Stimulated activated CD4-positive, alpha-beta T cell treated with anti-CD3 and anti-CD28 coated beads, Interleukin-4, amount 100 ng/mL, for 4 hours (primary cell): Measurements from ENCODE around the gene SLC16A1.
"Not testable (repeated sequence)": the region's sequence is repeated elsewhere in the genome, so short reads cannot be mapped to it uniquely, and the experiment has no call there.

Experiments used
- DNase-seq, 2 experiments: peaks; one replicate each; pipeline ENCODE4 v3.0.0-alpha.2; 2020

The SLC16A1 gene

DNA sequence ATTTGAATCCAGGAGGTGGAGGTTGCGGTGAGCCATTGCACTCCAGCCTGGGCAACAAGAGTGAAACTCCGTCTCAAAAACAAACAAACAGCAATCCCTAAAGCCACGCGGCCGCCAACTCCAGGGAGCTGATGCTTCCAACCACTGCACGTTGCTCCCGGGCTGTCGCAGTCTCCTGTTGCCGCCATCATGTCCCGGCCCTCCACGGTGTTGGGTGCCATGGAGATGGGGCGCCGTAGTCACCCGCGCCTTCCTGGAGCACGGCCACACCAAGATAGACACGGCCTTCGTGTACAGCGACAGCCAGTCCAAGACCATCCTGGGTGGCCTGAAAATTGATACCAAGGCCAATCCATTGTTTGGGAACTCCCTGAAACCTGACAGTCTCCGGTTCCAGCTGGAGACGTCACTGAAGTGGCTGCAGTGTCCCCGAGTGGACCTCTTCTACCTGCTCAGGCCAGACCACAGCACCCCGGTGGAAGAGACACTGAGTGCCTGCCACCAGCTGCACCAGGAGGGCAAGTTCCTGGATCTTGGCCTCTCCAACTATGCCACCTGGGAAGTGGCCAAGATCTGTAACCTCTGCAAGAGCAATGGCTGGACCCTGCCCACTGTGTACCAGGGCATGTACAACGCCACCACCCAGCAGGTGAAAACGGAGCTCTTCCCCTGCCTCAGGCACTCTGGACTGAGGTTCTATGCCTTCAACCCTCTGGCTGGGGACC lies 32.6 kb downstream of the SLC16A1 start:
- DNase-seq: no peak

DNA sequence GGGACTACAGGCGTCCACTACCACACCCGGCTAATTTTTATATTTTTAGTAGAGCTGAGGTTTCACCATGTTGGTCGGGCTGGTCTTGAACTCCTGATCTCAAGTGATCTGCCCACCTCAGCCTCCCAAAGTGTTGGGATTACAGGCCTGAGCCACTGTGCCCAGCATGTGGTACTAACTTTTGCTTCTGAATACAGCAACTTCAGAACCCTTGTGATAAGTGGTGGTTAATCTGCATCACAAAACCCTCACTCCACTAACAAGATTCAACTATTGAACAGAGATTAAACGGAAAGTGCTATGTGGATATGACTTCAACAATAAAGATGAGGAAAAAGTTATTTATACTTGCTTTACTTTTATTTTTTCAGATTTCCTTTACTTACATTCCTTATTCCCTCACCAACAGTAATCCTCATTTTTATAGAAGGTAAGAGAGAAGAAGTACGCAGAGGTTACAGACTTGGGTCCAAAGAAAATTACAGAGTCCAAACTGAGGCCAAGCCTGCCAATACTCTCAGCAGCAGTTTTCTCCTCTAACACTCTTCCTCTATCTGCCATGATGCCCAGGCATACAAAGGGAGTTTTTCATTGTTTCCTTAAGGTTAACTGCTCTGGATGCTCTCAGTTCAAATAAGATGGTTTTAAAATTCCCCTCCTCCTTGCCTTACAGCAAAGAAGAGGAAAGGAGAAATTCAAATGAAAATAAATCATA lies 44.3 kb downstream of the SLC16A1 start:
- DNase-seq: no peak

DNA sequence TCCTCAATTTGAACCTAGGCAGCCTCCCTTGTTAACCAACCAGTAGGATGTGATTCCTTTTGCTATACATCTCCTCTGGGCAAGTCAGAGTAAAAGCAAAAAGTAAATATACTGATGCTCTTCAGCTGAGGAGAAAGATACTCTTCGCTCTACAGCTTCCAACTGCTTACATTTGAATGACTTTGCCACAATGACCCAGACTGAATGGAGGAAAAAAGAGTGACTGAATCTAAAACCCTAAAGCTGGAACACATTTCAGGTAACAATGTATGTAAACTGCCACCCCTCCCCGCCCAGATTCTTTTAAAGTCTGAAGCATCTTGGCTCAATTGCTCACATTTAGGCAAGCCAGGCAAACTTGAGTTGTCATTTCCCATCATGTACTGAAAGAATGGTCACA lies 46.1 kb downstream of the SLC16A1 start:
- no peak for DNase-seq

DNA sequence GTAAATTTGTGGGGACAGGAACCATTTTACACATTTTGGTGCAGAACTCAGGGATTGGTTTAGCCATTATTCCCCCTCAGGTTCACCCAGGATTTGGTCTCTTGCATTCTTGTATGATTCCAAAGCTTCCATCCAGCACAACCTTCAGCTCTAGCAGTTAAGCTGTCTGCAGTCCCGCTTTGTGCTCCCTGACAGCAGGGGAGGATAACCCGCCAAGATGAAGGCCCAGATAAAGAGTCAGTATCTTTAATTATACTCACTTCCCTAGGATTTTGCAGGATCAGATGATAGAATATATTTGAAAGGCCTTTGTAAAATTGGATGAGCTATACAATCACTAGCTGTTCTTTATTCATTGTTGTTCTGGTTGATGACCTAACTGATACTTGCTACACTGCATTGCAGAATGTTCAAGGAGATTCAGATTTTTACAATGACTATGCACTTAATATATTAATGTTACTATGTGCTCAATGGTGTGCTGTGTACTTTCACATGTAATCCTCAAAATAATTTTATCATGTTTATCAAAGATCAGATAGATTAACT lies 49.8 kb downstream of the SLC16A1 start:
- no peak for DNase-seq

DNA sequence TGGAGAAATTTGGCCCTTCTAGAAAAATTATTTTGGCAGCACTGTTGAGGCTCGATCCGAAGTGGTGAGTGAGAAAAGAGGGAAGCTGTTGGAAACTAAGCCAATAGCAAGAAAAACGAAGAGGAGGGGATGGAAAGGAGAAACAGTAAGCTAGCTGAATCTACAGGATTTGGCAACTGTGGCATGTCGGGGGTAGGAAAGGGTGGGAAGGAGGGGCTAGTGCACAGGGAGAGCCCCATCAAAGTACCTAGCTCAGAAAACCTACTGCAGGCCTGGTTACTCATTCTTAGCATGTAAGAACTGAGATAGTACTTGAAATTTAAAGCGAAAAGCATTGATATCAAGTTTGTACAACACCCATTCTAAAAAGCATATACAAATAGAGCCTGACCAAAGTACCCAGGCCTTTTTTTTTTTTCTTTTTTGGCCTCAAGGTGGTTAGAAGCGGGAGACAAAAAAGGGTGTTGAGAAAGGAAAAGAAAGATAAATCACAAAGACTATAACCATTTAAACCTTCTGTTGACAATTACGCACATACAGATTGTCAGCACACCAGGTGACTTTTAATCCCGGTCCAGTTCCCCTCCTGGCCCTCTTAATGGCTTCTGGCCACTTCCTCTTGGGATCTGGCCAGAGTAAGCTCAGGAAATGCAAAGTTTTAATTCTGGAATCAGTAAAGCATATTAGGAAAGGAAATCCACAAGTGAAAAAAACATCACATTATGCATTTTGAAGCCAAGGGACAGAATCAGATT lies 50.4 kb downstream of the SLC16A1 start:
- DNase-seq: no peak

DNA sequence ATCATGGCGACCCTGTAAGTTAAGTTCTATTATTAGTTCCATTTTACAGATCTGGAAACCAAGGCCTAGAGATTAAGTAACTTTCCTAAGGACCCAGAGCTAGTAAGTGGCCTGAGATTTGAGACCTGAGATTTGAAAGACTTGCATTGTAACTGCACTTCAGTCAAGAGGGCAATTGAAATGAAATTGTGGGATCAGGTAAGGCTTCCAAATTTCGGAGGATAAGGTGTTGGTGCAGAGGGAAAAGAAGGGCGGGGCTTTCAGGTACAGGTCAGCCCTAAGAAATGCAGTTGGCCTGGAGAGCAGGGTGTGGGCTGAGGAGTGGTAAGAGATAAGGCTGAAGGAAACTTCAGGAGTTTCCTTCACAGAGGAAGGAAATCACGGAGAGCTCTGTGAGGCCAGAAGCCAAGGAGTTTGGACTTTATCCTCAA lies 51.1 kb downstream of the SLC16A1 start:
- no peak for DNase-seq

DNA sequence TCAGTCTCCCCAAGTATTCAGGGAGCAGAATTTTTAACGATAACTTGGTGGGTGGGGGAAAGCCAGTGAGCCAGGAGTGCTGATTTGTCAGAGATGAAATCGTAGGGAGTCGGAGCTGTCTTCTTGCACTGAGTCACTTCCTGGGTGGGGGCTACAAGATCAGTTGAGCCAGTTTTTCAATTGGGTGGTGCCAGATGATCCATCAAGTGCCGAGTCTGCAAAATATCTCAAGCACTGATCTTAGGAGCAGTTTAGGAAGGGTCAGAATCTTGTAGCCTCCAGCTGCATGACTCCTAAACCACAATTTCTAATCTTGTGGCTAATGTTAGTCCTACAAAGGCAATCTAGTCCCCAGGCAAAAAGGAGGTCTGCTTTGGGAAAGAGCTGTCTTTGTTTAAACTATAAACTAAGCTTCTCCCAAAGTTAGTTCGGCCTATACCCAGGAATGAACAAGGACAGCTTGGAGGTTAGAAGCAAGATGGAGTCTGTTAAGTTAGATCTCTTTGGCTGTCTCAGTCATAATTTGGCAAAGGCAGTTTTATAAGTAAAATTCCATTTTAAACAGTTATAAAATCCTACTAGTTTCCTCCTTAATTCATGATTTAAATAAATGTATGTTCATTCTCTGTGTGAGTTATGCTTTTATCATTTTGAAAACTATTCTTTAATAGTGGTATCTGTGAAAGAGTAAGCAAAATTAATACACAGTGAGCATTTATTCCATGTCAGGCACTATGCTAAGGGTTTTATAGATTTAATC lies 51.7 kb downstream of the SLC16A1 start:
- DNase-seq: peak; percentile 27 to 55

DNA sequence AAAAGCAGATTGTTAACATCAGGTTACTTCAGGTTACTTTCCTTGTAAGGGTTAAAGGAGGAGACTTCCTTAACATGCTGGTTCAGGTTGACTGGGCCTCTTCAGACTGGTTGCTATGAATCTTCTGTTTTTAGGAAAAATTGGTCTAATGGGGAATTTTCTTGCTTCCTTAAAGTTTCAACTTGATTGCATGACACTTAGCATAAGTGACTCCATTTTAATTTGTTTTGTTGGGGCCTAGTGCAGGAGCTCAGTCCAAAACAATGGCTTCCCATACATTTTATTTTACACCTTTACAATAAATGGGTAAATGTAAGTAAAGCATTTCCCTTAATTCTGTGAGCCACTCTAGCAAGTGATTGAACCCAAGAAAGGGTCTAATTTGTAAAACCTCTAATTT lies 53.8 kb downstream of the SLC16A1 start:
- DNase-seq: no peak

DNA sequence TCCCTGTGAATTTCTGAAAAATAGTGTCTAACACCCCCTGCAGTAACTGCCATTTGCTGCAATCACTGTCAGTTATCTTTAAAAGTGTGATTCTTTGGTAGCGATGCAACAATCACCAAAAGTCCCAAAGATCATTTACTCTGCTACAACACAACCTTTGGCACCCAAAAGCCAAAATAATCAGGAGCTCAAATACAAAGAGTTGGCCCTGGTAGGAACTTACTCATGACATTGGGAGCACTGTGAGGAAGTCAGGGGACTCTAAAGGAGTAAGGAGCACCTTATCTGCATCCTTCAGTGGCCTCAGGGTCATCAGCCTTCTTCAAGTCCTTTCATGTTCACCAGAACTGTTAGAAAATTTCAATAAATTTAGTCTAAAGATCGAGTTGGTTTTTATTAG lies 54.6 kb downstream of the SLC16A1 start:
- no peak for DNase-seq

DNA sequence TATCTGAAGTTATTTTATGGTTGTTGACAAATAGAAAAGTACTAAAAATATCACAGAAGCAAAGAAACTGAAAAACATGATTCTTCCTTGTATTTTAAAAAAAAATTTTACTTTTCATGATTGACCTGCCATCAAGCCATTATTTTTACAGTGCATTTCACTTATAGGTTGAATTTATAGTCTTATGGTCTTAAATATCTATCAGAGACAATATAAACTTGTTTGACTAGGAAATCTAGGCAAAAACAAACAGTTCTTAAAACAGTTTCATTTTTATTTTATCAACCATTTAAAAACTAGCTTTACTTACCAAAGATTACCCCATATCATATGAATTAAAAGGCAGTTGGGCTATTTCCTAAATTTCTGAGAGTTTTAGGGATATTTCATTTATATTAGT lies 59.2 kb downstream of the SLC16A1 start:
- no peak for DNase-seq

DNA sequence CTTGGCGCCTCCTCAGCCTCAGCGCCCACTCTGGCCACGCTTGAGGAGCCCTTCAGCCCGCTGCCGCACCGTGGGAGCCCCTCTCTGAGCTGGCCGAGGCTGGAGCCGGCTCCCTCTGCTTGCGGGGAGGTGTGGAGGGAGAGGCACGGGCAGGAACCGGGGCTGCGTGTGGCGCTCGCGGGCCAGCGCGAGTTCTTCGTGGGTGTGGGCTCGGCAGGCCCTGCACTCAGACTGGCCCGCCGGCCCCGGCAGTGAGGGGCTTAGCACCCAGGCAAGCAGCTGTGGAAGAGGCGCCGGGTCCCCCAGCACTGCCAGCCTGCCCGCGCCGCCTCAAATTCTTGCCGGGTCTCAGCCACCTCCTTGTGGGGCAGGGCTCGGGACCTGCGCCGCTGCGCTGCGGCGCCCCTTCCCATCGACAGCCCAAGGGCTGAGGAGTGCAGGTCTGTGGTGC lies 61.4 kb downstream of the SLC16A1 start:
- DNase-seq: no peak

DNA sequence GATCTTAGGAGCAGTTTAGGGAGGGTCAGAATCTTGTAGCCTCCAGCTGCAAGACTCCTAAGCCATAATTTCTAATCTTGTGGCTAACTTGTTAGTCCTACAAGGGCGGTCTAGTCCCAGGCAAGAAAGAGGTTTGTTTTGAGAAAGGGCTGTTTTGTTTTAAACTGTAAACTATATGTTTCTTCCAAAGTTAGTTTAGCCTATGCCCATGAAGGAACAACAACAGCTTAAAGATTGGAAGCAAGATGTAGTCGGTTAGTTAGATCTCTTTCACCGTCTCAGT lies 62.0 kb downstream of the SLC16A1 start:
- no peak for DNase-seq

DNA sequence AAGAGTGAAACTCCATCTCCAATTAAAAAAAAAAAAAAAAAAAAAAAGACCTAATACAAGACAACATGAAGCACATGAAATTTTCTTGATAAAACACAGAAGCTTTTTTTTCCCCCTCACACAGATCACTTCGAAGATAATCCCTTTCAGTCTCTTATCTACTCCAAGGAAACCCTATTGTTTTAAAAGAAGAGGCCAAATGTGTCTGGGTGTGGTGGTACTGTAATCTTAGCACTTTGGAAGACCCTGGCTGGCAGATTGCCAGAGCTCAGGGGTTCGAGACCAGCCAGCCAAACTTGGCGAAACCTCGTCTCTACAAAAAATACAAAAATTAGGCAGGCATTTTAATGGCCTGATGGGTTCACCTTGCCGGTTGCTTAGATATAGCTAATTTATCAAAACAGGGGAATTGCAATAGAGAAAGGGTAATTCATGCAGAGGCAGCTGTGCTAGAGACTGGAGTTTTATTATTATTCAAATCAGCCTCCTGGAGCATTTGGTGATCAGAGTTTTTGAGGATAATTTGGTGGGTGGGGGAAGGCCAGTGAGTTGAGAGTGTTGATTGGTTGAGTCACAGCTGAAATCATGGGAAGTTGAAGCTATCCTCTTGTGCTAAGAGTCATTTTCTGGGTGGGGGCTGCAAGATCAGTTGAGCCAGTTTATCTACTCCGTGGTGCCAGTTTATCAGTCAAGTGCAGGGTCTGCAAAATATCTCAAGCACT lies 62.5 kb downstream of the SLC16A1 start:
- DNase-seq: no peak

DNA sequence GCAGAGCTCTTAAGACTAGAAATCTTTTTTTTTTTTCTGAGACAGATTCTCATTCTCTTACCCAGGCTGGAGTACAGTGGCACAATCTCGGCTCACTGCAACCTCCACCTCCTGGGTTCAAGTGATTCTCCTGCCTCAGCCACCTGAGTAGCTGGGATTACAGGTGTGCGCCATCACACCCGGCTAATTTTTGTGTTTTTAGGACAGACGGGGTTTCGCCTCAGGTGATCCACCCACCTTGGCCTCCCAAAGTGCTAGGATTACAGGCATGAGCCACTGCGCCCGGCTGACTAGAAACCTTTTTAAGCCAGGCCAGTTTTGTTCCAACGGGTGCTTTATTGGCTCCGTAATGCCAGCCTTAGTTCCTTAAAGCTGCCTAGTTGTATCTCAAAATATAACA lies 66.1 kb downstream of the SLC16A1 start:
- DNase-seq: not testable (repeated sequence)

DNA sequence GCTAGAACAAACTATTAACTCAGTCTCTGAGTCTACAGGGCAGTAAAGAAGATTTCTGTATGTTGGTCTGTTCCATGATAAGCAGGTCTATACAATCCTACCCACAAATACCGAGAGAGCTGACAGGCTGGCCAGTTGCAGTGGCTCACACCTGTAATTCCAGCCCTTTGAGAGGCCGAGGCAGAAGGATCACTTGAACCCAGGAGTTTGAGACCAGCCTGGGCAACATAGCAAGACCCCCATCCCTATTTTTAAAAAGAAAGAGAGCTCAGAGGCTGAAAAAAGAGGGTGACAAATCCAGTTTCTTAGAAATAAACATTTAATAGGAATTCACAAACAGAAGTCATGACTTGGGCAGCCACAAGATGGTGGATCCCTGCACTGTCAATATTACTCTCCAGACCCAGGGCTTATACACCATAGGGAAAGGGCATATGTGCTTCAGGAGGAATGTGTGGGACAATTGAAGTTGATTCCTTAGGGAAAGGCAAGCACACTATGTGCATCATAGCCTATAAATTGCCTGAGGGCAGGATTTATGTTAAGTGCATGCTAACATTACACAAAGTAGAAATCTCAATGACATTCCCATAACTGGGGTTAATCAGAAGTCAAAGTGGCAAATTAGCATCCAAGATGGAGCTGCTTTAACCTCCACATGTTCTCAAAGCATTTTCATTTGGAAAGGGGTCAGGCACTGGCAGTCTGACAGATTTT lies 66.8 kb downstream of the SLC16A1 start:
- no peak for DNase-seq

DNA sequence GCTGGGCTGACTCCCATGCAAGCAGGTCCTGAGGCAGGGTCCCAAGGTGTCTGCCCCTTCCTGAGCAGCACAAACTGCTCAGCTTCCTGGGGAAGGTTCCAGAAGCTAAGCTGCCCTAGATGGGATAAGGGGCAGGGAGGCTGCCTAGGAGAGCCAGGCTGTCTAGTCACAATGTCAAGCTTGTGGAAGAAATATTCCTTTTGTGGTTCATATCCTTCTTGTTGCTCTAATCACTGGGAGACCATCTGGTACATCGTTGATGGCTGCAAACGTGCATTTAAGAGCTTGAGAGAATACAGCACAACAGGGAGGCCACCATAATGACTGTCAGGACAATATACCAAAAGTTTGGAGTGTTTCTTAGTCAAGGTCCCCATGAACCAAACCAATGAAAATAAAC lies 67.4 kb downstream of the SLC16A1 start:
- no peak for DNase-seq

DNA sequence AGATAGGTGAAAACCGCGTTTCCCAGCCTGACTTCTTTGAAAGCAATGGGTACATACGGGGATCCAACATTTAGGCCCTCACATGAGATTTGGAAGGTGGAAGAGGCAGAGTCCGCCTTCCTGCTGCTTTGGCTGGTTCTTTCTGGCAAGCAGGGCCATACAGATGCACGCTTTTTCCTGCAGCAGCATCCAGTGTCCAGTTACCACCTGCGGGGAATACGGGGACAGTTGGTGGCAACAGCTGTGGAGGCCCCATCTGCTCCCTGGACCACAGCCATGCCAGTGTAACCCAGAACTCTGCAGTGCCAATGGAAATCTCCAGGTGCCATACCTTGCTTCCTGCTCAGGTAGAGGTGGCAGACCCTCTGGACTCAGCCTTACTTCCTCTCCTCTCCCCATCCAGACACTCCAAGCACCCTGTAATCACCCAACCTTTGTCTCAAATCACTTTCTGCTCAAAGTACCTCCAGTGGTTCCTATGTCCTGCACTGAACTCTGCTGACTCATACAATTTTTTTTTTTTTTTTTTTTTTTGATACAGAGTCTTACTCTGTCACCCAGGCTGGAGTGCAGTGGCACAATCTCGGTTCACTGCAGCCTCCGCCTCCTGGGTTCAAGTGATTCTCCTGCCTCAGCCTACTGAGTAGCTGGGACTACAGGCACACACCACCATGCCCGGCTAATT lies 68.3 kb downstream of the SLC16A1 start:
- no peak for DNase-seq

DNA sequence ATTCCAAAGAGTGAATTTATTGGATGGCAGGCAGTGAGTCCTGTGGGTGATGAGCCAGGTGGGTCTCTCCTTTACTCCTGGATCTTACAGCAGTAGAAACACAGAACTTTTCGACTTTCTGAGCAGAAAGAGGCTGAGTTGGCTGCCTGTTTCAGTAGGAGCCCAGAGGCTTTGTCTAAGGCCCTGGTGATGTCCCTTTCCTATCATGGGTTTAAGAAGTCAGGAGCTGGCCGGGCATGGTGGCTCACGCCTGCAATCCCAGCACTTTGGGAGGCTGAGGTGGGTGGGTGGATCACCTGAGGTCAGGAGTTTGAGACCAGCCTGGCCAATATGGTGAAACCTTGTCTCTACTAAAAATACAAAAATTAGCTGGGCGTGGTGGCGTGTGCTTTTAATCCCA lies 71.0 kb downstream of the SLC16A1 start:
- not testable (repeated sequence) for DNase-seq

DNA sequence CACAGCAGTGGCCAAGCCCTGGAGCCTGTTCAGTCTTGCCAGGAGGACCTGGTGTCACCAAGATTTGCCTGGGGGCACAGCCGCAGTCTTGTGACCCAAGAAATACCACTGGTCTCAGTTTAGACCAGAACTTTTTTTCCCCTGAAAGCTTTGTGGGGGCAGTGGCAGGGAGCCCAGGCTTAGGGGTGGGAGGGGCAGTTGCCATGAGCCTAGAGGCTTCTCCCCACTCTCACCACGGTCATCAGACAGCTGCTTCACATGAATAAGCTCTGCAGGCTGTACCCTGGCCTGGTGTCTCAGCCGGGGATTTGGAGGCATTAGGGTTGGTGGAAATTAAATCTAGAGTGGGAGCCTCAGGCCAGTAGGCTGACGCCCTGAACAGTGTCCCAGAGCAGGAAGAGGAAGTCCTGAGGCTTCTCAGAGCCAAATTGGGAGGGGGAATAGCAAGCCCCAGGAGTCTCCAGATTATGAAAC lies 73.7 kb downstream of the SLC16A1 start:
- no peak for DNase-seq

DNA sequence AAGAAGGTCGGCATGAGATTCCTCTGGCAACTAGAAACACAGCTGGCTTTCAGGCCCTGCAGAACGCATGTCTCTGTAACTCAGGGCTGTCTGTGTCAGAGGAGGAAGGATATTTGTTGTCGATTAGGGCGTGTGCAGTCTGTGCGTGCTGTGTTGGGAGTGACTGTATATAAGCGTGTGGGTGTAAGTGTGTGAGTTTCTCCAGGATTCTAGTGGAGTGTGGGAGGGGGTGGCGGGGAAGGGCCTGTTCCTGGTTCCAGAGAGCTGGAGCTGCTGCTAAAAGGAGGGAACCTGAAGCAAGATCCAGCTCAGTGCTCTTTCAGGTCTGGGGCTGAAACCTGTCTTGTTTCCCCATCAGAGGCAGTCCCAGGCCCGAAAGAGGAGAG lies 74.3 kb downstream of the SLC16A1 start:
- DNase-seq: no peak

DNA sequence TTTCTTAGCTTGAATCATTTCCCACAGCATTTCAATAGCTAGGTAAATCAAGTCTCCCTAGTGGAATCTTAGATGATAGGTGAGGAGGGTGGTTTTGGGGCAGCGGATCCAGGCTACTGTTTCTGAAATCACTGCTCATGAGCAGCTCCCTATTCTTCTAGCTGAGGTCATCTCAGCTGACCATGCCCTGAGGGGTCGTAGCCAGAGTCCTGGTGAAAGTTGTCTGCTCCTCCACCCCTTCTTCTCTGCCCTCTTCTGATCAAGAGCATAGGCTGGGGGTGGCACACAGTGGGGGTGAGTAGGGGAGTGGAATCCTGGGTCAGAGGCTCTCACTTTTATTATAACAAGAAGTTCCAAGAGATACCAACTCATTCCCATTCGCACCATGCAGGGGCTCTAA lies 76.2 kb downstream of the SLC16A1 start:
- DNase-seq: no peak
